ENCODE measurements around the gene GOLGA7B.

Gene GOLGA7B

GRCh38 chr10:97896756-97897358 is 47.2 kb downstream of the GOLGA7B start:
- DNase-seq, result no peak

GRCh38 chr10:97898429-97898828 is 48.8 kb downstream of the GOLGA7B start:
- DNase-seq, result no peak

GRCh38 chr10:97901381-97901780 is 51.7 kb downstream of the GOLGA7B start:
- no peak for DNase-seq

- no peak for DNase-seq
Observed at GRCh38 chr10:97903128-97904017, 53.7 kb downstream of the GOLGA7B start.

GRCh38 chr10:97904018-97904381 is 54.4 kb downstream of the GOLGA7B start:
- DNase-seq, result no peak

GRCh38 chr10:97904576-97904975 is 54.9 kb downstream of the GOLGA7B start:
- DNase-seq, result no peak

- no peak for DNase-seq
Observed at GRCh38 chr10:97905276-97905675, 55.6 kb downstream of the GOLGA7B start.

- no peak for DNase-seq
Observed at GRCh38 chr10:97907211-97907610, 57.6 kb downstream of the GOLGA7B start.

GRCh38 chr10:97907830-97908229 is 58.2 kb downstream of the GOLGA7B start:
- DNase-seq, result no peak

GRCh38 chr10:97910661-97911060 is 61.0 kb downstream of the GOLGA7B start:
- no peak for DNase-seq

- no peak for DNase-seq
Observed at GRCh38 chr10:97911217-97911616, 61.6 kb downstream of the GOLGA7B start.

- DNase-seq, result no peak
Observed at GRCh38 chr10:97913193-97913592, 63.5 kb downstream of the GOLGA7B start.

- no peak for DNase-seq
Observed at GRCh38 chr10:97913614-97914013, 64.0 kb downstream of the GOLGA7B start.

- DNase-seq, result no peak
Observed at GRCh38 chr10:97914171-97914836, 64.7 kb downstream of the GOLGA7B start.

GRCh38 chr10:97914837-97915211 is 65.2 kb downstream of the GOLGA7B start:
- DNase-seq, result no peak

- DNase-seq, result no peak
Observed at GRCh38 chr10:97915346-97916131, 65.9 kb downstream of the GOLGA7B start.

- DNase-seq, result no peak
Observed at GRCh38 chr10:97916586-97916985, 66.9 kb downstream of the GOLGA7B start.

GRCh38 chr10:97919012-97919411 is 69.4 kb downstream of the GOLGA7B start:
- no peak for DNase-seq

GRCh38 chr10:97920865-97921264 is 71.2 kb downstream of the GOLGA7B start:
- DNase-seq, result no peak
